ENCODE results near the gene VSTM2B.
"Not testable (repeated sequence)": the region's sequence is repeated elsewhere in the genome, so short reads cannot be mapped to it uniquely, and the experiment has no call there.

The VSTM2B gene

DNA sequence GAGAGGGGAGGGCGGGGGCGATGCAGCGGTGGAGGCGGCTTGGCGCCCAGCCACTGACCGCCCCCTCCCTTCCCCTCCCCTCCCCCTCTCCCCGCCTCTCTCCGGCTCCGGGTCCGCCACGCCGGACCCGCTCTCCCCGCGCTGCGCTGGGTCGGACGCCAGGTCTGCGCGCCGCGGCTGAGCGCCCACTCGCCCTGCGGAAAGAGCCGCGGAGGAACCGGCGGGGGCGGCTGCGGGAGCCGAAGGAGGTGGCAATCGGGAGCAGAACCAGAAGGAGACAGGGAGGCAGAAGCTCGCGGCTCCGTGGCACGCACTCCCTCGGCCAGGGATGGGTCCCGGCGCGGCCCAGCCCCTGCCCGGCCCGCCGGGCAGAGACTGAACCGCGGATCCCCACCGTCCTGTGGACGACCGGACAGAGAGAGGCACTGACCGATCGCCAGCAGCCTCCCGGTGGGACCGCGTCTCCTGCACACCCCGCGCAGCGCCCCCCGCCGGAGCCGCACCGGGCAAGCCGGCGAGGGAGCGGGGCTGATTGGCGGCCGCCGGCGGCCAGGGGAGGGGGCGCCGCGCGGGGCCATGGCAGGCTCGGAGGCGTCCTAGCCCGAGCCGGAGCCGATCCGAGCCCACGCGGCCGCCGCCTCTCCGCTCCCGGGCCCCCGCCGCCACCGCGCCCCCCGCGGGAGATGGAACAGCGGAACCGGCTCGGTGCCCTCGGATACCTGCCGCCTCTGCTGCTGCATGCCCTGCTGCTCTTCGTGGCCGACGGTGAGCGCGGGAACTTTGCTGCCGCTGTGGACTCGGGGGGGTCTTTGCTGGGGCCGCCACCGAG is at the start of gene VSTM2B:
TSS of gene VSTM2B (plus strand) at position 94 of the 829 bp plus-strand sequence. CDS start at position 684, 590 bp downstream.
- DNase-seq (ENCODE audit: low spot score) = no peak

DNA sequence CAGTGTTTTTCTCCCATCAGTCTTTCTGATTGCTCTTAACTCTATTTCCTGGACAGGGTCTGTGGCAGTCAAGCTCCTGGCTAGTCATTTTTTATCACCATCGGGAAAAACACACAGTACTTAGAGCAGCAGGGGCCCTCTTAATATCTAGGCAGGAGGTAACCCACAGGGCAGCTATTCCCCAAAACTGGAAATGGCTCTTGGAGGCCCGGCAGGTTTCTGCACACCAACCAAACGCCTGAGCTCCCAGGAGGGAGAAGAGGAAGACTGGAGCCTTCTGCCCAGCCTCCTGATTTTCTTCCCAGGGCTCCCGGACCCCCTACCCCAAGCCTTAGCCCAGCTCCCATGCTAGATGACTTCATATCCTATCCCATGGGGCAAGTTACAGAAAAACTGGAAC is 49.3 kb upstream of the VSTM2B start:
- no peak for DNase-seq (ENCODE audit: low spot score)

DNA sequence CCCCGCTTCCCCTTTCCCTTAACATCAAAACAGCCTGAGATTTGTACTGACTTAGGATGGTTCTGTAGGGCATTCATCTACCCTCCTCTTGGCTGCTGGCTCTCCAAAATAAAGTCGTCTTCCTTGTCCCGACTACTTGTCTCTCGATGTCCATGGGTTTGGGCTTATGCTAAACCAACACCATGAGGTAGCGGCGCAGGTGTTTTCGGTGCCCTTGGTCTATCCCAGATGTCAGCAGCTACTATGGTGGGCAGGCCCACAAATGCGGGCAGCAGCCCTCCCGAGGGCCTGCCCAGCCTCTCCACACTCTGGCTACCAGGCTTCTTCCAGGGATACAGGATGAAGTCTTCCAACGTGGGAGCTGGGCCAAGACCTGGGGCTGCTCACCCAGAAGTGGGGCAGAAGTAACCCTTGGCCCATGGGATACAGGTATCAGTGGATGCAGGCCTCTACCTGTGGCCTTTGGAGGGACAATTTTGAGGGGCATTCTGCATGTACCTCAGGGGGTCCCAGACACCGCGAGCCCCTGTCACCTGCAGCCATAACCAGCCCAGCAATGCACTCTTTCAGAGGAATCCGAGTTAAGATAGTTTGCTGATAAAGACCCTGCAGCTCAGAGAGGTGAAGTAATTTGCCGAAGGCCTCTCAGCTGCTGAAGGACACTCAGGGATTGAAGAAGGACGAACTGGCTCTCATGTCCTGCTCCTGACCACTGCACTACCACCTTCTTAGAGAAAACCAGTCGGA is 47.8 kb upstream of the VSTM2B start:
- no peak for DNase-seq (ENCODE audit: low spot score)

DNA sequence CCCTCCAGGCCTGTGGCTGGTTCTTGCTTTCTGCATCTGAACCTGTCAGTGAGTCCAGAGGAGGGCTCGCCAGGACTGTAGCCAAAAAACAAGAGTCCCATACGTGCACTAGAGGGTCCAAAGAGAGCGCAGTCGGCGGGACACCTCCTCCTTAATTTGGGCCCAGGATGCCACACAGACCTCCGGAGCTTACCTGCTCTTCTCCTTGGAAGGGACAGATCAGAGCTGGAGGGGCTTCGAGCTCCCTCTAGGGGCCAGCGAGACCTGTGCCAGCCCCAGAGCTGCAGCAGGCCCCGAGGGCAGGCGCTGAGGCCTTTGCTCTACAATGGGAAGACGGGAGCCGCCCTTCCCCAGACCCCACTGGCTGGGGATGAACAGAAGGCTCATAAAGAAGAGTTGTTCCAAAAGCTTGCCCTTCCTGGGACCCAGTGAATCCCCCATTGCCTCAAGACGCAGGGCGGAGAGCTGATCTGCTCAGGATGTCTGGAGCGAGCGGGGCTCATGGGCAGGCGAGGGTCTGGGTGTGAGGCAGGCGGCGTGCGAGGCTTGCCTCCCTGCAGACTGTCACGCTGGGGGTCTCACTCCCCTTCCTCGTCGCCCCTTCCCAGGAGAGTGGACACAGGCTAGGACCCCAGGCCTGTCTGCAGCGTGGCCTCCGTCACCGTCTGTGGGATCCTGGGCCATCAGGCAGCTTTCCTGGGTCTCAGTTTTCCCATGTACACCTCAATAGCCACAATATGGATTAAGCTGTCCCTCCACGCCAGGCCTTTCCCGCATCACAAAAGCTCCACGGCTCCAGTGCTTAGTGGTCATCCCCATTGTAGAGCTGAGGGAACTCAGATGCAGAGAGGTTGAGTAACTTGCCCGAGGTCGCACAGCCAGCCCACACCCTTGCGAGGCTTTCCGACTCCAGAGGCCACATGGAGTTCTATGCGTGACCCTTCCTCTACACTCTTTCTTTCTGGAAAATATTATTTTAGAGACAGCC is 46.9 kb upstream of the VSTM2B start:
- no peak for DNase-seq (ENCODE audit: low spot score)

DNA sequence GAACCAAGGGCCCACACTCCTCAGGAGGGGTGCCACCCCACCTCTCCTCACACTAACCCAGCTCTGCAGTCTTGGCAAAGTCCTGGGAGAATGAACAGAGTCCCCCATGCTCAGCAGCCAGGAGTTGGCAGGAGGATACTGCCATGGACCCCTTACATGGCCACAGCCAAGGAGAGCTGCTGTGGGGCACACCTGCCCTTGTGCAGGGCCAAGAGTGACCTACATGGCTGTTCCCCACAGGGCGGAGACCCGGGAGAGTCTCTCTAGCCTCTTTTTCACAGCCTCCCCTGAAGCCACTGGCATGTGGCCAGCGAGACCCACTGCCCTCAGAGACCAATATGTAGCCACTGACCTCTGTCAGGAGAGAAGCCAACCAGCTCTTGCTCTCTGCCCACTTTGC is 45.9 kb upstream of the VSTM2B start:
- DNase-seq (ENCODE audit: low spot score) = no peak

DNA sequence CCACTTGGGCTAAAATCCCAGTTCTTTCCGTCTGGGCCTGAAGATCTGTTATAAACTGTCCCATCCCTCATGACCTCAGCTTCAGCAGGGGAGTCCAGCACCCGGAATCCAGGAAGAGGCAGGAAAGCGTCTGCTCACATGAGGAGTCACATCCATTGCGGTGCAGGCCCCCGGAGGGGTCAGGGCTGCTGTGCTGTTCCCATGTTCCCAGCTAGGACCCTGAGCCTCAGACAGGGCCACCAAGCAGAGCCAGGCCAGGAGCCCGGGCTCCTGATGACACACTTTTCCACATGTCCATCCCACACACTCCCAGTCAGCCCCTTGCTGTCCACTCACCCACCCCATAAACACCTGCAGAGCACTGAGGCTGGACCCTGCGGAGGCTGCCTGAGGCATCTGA is 45.3 kb upstream of the VSTM2B start:
- DNase-seq (ENCODE audit: low spot score) = no peak

DNA sequence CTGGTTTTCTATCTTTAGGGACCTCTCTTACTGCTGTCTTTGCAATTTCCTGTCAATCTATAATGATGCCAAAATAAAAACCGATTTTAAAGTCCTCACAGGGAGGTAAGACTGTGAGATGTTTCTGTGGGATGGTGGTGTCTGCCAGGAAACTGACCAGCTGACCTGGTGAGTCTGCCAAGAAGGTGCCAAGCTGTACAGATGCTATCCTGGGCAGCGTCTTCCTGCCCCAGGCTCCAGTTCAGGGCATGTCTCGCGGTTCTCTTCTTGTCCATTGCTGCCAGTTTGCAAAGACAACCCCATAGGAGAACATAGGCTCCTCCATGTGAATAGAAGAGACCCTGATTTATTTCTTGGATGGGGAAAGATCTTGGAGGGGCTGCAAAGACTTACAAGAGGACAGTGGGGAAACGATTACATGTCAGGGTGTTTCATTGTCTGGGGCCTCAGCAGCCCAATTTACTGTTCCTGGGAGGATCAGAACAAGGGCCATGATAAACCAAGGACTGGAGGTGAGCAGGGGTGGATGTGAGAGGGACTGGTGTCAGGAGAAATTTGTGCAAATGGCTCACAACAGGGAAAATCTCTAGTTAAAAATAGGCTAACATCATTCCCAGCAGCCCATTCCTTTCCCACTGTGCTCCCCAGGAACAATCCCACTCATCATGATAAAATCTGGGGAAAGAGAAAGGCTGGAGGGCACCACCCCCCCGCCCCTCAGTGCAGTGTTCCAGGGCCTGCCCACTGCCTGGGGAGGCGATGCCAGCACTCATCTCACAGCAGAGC is 42.7 kb upstream of the VSTM2B start:
- no peak for DNase-seq (ENCODE audit: low spot score)

DNA sequence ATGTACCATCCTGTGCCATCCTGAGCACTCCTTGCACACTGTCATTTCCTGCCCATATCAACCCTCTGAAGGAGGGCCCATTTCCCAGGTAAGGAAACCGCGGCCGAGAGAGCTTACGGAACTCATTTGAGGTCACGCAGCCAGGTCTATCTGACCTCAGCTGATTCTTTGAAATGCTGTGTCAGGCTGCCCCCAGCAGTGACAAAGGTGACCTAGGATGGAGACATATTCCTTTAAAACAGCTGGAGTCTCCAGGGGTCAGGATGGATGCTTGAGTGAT is 42.2 kb upstream of the VSTM2B start:
- DNase-seq (ENCODE audit: low spot score) = no peak

DNA sequence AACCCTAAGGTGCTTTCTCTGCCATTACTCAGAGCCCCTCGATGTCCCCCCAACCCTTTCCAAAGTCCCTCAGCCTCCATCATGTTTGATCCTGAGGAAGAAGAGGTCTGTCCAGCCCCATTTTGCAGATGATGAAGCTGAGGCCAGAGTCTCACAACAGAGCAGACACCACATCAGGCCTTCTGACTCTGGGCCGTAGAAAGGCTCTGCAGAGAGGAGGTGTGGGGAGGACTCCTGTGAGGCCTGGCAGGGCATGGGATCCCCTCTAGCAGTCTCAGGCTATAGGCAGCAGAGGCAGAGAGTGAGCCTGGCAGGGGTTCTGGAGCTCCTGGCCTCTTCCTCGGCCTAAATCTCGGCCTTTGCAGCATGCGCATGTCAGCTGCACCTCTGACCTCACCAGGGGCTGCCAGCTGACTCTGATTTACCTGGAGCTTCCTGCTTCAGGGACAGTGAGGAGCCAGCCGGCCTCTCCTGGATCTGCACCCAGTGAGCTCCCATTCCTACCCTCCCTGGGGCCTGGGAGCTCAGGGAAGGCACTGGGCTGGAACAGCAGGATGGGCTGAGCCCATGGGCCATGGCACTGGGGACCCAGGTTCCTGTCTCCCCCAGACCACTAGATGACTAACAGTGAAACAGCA is 41.7 kb upstream of the VSTM2B start:
- no peak for DNase-seq (ENCODE audit: low spot score)

DNA sequence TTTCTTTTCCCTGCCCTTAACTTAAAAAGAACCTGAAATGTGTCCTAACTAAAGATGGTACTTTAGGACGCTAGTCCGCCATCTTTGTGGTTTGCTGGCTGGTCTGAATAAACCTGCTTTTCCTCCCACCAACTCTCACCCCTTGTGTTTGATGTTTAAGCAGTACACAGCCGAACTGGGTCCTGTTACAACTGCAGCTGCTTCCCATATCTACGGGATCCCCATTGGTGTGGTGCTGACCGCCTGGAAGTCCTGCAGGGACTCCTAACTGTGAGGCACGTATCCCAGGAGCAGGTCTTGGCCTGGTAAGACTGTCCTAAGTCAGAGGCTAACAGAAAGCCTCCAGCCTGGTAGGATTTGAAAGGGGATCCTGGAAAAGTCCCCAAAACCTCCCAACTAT is 40.9 kb upstream of the VSTM2B start:
- DNase-seq (ENCODE audit: low spot score) = no peak

DNA sequence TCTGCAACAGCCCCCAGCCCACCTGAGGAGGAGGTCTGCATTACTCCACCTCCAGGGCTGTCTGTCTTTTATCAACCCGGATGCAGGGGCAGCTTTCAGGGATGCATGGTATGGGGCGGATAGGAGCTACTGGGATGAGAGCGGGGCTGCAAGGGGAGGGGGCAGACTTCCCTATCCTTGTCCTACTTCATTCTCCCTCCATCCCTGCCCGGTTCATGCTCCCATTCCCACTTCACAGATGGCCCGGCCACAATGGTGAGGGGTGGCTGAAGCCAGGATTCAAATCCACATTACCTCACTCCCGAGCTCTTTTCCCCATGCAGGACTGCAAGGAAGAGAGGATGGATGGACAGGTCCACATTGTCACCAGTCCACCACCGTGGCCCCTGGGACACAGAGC is 40.5 kb upstream of the VSTM2B start:
- DNase-seq (ENCODE audit: low spot score) = no peak

DNA sequence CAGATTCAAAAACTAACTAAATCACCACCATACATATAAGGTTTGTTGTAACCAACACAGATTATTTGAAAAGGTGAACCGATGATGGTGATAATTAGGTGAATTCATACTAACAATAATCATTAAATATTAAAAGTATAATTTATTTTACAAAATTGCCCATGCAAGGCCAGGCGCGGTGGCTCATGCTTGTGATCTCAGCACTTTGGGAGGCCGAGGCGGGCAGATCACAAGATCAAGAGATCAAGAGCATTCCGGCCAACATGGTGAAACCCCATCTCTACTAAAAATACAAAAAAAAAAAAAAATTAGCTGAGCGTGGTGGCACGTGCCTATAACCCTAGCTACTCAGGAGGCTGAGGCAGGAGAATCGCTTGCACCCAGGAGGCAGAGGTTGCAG is 38.8 kb upstream of the VSTM2B start:
- DNase-seq (ENCODE audit: low spot score) = not testable (repeated sequence)

DNA sequence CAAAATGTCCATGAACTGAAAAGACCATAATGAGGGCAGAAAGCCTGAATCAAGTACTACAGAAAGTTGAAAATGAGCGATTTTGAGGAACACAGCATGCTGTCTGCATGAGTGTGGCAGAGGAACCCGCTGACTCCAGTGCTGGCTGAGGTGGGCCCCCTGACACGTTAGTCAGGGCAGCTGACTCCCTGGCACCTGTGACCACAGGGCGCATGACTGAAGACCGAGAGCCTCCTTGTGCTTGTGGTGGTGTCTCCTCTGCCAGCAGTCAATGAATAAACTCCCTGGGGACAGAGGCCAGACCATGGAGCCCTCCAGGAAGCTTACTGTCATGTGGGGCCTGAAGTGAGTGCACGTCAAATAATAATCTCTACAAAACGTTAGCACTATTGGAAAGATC is 38.4 kb upstream of the VSTM2B start:
- DNase-seq (ENCODE audit: low spot score) = no peak

DNA sequence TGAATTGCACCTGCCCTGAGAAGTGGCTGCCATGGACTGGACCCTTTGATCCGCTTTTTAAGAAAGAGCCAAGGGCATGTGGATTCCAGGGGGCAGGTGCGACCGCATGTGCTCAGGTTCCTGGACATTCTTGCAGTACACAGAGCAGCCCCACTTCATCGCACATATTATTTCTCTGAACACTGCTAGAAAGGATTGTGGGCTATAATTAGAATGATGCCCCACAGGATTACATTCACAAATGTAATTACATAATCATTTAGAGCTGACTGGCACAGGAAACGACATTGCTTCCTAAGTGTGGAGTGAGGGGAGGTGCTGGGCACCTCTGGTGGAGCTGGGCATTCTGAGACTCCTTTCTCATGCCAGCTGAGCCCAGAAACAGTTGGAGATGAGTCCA is 37.5 kb upstream of the VSTM2B start:
- no peak for DNase-seq (ENCODE audit: low spot score)

DNA sequence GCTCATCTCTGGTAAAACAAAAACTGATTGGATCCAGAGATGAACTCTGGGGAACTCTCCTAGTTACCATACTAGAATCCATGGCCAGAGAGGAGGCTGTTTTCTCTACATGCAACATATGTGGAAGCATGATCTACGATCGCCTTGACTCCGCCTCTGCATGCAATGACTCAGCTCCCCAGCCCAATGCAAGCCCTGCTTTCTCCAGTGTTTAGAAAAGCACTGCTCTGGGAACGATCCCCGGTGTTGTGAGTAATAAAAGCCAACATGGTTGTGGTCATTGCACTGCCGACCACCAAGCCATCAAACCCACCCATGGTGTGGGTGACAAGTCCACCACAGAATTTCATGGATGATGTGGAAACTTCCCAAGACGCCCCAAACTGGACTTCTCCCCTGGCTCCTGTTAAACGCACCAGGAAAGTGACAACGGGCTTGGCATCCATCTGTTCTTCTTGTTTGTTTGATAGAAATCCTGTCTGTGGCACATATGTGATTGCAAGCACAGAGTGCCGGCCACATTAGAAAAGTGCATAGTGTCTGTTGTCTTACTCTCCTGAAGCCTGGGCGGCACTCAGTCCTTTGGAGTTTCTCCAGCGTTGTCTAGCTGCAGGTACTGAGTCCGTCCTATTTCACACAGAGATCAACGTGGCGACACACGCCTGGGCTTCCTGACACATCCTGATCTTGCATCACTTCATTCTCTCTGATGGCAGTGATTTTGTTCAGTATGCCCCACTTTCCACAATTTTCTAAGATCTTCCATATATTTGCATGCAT is 36.4 kb upstream of the VSTM2B start:
- no peak for DNase-seq (ENCODE audit: low spot score)

DNA sequence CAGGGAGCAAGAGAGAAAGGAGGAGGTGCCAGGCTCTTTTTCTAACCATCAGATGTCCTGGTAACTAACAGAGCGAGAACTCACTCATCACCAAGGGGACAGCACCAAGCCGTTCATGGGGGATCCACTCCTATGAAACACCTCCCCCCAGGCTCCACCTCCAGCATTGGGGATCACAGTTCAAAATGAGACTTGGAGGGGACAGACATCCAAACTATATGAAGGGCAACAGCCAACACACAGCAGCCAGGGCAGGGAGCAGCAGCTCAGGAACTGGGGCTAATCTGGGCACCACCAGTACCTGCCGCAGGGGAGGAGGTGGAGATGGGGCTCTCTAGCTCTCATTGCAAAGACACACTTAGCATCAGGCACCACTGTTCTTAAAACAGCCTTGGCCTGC is 34.3 kb upstream of the VSTM2B start:
- DNase-seq (ENCODE audit: low spot score) = no peak

DNA sequence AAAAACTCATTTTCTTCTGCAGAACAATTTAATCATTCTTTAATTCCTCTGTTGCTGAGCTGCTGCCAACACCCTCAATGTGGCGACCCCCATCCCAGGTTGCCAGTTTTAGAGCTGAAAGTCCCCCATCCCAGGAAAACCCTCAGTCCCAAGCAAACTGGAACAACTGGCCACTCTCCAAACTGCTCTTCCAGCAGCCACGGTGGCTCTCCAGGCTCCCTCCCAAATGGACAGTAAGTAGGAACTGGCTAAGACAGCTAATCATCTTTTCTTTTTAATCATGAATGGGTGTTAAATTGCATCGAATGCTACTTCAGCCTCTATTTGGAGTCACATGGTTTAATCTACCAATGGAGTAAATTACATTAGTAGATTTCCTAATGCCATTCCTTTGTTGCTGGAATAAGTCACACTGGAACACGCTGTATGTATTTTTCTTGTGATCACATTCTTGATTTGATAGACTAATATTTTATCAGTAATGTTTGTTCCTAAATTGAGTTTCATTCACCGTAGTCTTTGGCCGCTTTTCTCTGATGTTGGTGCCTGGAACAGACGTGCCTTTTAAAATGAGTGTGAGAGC is 33.7 kb upstream of the VSTM2B start:
- no peak for DNase-seq (ENCODE audit: low spot score)

DNA sequence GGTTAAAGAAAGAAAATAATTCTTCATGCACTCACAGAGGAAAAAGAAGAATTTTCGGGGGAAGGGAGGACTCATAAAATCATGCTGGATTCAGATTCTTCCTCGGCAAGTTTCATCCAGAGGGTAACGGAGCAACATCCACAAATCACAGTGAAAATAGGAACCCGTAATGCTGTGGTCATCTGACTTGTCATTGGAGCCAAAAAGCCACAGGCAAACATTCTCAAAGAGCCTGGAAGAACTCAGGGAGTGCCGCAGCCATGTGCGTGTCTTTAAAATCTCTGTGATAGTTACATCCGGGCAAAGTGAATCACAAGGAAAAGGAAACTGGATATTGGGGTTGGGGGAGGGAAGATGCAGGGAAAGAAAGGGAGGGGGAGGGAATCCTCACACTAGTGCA is 33.0 kb upstream of the VSTM2B start:
- no peak for DNase-seq (ENCODE audit: low spot score)

DNA sequence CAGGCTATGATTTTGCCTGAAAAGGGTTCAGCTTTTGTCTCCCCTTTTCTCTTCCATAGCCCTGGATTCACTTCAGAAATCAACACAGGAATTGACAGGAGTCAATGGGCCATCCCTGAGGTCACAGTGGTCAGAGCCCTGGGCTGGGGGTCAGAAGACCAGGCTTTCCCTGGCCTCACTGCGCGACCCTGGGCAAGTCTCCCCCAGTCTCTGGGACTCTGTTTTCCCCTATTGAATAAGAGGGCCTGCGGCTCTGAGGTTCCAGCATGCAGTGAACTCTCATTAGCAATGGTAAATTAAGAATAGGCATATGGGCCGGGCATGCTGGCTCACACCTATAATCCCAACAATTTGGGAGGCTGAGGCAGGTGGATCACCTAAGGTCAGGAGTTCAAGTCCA is 30.7 kb upstream of the VSTM2B start:
- DNase-seq (ENCODE audit: low spot score) = no peak

DNA sequence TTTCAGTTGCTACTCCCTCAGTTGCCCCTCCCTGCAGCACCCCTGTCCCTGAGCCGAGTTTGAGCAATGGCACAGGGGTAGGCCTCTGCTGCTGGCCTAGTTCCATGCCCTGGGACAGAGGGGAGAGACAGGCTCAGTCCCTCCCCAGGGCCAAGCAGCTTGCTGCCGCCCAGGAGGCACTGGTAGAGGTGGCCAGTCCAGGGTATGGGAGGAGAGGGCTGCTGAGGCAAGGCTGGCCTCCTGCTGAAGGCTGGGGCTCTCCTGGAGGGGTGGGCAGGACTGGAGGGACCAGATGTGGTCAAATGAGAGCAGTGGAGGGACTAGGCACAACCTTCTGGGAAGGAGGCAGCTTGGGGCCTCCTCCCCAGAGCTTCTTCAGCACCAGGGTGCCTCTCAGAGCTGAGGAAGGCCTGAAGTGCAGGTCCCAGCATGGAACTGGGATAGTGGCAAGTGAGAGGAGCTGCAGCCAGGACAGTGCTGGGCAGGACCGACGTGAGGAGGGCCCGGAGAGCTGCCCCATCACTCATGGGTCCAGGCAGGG is 29.8 kb upstream of the VSTM2B start:
- DNase-seq (ENCODE audit: low spot score) = no peak
